Osteocyte (in vitro differentiated cells): ENCODE data around the gene FBRSL1. TPM values are rescaled to one million over a fixed set of nuclear protein-coding genes. Genes with fewer than 3 reads are reported as not detected.
A peak's percentile ranks its signal among the peaks of the same experiment; 100 is the strongest.

Experiments used
- DNase-seq: peaks from one replicate; pipeline ENCODE4 v3.0.0; 2021; ENCODE audit warnings: mixed read lengths; ENCODE audit not compliant: unreplicated experiment; ENCODE audit errors: extremely low spot score
- H3K27ac Mint-ChIP-seq: one replicate; pipeline ENCODE4 v1.8.0; 2021; ENCODE audit warnings: mild to moderate bottlenecking, mixed read lengths; ENCODE audit not compliant: unreplicated experiment
- H3K27me3 Mint-ChIP-seq: one replicate; pipeline ENCODE4 v1.8.0; 2021; ENCODE audit warnings: mixed read lengths; ENCODE audit not compliant: unreplicated experiment
- H3K36me3 Mint-ChIP-seq: one replicate; pipeline ENCODE4 v1.8.0; 2021; ENCODE audit warnings: mixed read lengths; ENCODE audit not compliant: unreplicated experiment
- H3K4me1 Mint-ChIP-seq: one replicate; pipeline ENCODE4 v1.8.0; 2021; ENCODE audit warnings: mixed read lengths; ENCODE audit not compliant: unreplicated experiment
- H3K4me3 Mint-ChIP-seq: one replicate; pipeline ENCODE4 v1.8.0; 2021; ENCODE audit warnings: mild to moderate bottlenecking, moderate library complexity, mixed read lengths; ENCODE audit not compliant: unreplicated experiment
- H3K9me3 Mint-ChIP-seq: one replicate; pipeline ENCODE4 v1.8.0; 2021; ENCODE audit warnings: mixed read lengths; ENCODE audit not compliant: unreplicated experiment
- CTCF ChIP-seq: fragments of 200-600 bp; sonication (generic); IDR thresholded peaks from 2 replicates; pipeline ENCODE4 v1.5.0; 2021; ENCODE audit warnings: antibody characterized with exemption, mild to moderate bottlenecking, moderate library complexity
- total RNA-seq: library from RNA; stranded (reverse); gene quantifications from 2 replicates; pipeline ENCODE4 v1.2.1, GENCODE V29; 2021

FBRSL1 gene
- total RNA-seq, 1 donor from 2014 or later, result 46.2 TPM

DNA sequence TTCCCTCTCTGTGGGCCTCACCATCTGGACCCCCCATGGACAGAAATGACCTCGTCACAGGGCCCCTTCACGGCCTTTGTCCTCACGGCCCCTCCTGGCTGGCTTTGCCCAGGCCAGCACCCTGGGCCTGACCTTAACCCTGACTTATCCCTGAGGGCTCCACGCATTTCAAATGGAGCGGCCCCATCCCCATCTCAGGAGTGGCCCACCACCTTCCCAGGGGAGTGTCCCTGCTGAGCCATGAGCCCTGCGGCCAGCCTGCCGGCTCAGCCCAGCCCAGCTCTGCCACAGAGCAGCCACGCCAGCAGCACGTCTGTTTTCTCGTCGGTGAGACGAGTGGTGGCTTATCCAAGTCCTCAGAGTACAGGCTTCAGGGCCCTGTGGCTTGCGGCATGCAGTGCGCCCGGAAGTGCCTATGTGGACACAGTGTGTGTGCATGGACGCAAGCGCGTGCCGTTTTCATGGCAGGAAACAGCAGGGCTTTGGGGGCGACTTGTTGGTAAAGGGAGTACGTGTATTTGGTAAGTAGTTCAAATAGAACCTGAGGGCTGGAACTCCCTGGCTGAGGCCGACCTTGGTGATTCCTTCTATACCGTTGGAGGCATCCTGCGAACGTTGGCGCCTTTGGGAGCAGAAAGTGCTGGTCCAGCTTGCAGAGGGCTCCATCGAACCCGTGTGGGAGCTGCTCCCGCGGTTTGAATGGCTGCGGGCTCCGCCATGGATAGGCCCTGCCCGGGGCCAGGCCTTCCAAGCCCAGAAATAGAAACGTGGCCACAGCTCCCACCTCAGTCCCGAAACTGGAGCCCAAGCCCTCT, 68.3 kb downstream of the FBRSL1 start:
- TF ChIP-seq CTCF, result no peak
- Mint-ChIP-seq H3K36me3 (no peaks in the 10 kb centered on the region), H3K4me3 (peak overlapping the region; percentile 64), H3K4me1 (peaks cover 4% of the 10 kb centered on the region), H3K27me3 (no peaks in the 10 kb centered on the region), H3K9me3 (no peaks in the 10 kb centered on the region), H3K27ac (no peak overlapping the region)
- no peak for DNase-seq

DNA sequence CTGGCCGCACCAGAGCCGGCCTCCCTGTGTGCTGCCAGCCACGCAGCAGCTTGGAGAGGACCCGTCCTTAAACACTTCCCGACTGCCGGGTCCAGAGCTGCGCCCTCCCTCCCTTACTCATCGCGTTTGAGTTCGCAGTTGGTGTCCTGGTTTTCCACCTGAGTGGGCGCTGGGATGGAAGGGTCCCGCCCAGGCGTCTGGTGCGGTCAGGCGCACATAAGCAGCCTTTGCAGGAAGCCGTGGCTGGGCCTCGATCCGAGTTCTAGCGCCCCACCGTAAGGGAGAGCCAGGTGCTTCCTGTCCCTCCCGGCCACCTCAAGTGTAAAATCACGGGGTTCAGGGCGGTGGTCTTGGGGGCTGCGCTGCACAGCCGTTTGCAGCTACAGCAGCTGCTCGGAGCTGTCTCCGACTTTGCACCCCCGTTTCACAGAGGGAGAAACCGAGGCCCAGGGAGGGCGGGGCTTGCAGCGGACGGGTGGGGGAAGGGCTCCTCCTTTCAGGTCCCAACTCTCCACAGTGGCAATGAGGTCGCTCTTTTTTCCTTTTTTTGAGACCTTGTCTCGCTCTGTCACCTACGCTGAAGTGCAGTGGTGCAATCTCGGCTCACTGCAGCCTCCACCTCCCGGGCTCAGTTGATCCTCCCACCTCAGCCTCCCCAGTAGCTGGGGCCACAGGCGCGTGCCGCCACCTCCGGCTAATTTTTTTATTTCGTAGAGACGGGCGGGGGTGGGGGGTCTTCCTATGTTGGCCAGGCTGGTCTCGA, 69.1 kb downstream of the FBRSL1 start:
- Mint-ChIP-seq H3K36me3 (no peaks in the 10 kb centered on the region), H3K4me1 (peaks cover 6% of the 10 kb centered on the region), H3K4me3 (peak overlapping the region; percentile 64), H3K9me3 (no peaks in the 10 kb centered on the region), H3K27me3 (no peaks in the 10 kb centered on the region), H3K27ac (no peak overlapping the region)
- DNase-seq, result no peak
- no peak for TF ChIP-seq CTCF

DNA sequence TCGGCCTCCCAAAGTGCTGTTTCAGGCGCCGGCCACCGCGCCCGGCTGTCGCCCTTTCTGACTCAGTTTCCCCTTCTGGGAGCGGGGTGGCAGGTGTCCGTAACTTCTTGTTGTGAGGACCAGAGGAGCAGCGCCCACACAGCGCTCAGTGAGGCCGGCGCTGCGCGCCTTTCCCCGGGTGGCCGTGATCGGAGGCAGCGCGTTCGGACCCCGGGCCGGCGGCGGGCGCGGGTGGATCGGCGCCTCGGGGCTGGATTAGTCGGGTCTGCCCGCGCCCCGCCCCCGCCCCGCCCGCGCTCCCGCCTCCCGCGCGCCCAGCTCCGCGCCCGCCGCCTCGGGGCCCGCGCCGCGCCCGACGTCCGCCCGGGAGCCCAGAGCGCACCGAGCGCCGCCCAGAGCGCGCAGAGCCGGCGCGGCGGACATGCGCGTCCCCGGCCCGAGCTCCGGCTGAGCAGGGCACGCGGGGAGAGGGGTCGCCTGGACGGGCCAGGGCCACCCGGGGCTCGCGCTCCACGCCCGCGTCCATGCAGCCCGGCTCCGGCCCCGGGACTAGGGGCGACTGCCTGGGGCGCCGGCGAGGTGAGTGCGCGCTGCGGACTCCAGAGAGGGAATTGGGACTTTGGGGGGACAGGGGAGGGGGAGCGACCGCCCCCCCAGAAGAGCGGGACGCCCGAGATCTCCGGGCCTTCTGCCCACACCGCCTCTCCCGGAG, 69.9 kb downstream of the FBRSL1 start:
- Mint-ChIP-seq H3K27ac (no peak overlapping the region), H3K27me3 (no peaks in the 10 kb centered on the region)

DNA sequence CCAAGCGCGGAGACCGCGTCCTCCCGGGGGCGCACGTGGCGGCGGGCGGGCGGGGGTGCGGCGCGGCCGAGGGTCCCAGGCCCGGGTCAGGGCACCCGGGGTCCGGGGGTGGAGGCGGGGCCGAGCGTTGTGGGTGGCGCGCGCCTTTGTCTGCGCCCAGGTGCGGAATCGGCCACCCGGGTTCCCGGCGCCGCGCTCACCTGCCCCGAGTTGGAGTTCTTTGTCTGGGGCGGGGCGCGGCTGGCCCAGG, 70.3 kb downstream of the FBRSL1 start:
- no peak overlapping the region for H3K27ac Mint-ChIP-seq
- H3K9me3 Mint-ChIP-seq, result no peaks in the 10 kb centered on the region
- no peaks in the 10 kb centered on the region for H3K27me3 Mint-ChIP-seq
- H3K4me1 Mint-ChIP-seq, result peaks cover 6% of the 10 kb centered on the region
- TF ChIP-seq CTCF, result no peak
- H3K36me3 Mint-ChIP-seq, result no peaks in the 10 kb centered on the region
- H3K4me3 Mint-ChIP-seq, result no peak overlapping the region
- DNase-seq, result no peak

More for the DNA sequence above, 69.9 kb downstream of the FBRSL1 start:
- Mint-ChIP-seq H3K4me1 (peaks cover 6% of the 10 kb centered on the region), H3K9me3 (no peaks in the 10 kb centered on the region), H3K4me3 (peak overlapping the region; percentile 64), H3K36me3 (no peaks in the 10 kb centered on the region)
- DNase-seq, result no peak
- no peak for TF ChIP-seq CTCF
